SK-N-SH (cell line): ENCODE measurements around the gene KRT40. TPM values are rescaled to one million over a fixed set of nuclear protein-coding genes. Genes with fewer than 3 reads are reported as not detected.

Experiments
- CTCF ChIA-PET: fragments of 300-600, 350-600 bp; formaldehyde crosslinking; extraction: SDS; loops from one replicate; lab custom pipeline; 2021; lab: Yijun Ruan, JAX
- POLR2A ChIA-PET: fragments of 350-600 bp; sonication (Branson Sonifier 250); formaldehyde crosslinking; extraction: SDS; loops from one replicate; lab custom pipeline; 2020; ENCODE audit warnings: antibody characterized with exemption, inconsistent platforms; lab: Yijun Ruan, JAX
- DNase-seq: peaks from one replicate; pipeline ENCODE4 v3.0.0; 2012
- H2AFZ ChIP-seq: fragments of 200-600 bp; sonication (generic); 2 replicates; pipeline ENCODE4 v1.8.1; 2016; ENCODE audit warnings: antibody characterized with exemption, mild to moderate bottlenecking, low read depth
- H3F3A ChIP-seq: fragments of 200-600 bp; sonication (generic); replicated peaks from 2 replicates; pipeline ENCODE3; 2016; ENCODE audit warnings: antibody characterized with exemption, mild to moderate bottlenecking; ENCODE audit not compliant: insufficient read depth
- H3K27ac ChIP-seq, 2 experiments: fragments of 200-500 bp in 1 of 2; fragments of 200-600 bp in 1 of 2; sonication (Bioruptor generic) in 1 of 2; sonication (generic), shearing (Covaris generic) in 1 of 2; 2 replicates each; pipeline versions ENCODE4 v1.5.1 to v1.6.1; 2014 to 2016; ENCODE audit warnings: low read depth in 2 of 2, inconsistent platforms in 1 of 2, low read length in 1 of 2, mild to moderate bottlenecking in 1 of 2, mixed read lengths in 1 of 2
- H3K27me3 ChIP-seq: fragments of 200-600 bp; sonication (generic), shearing (Covaris generic); 2 replicates; pipeline ENCODE4 v1.6.1; 2016; ENCODE audit warnings: mixed run types; ENCODE audit not compliant: insufficient read depth
- H3K36me3 ChIP-seq, 2 experiments: fragments of 200-500 bp in 1 of 2; fragments of 200-600 bp in 1 of 2; sonication (Bioruptor generic) in 1 of 2; sonication (generic) in 1 of 2; replicated peaks in 1 of 2; 2 replicates each; pipeline versions ENCODE3 to v1.5.1; 2014 to 2016; ENCODE audit warnings: low read length in 1 of 2, mild to moderate bottlenecking in 1 of 2; ENCODE audit not compliant: insufficient read depth in 2 of 2, control insufficient read depth in 1 of 2
- H3K4me1 ChIP-seq, 2 experiments: fragments of 200-500 bp in 1 of 2; fragments of 200-600 bp in 1 of 2; sonication (Bioruptor generic) in 1 of 2; sonication (generic), shearing (Covaris generic) in 1 of 2; 2 replicates each; pipeline versions ENCODE4 v1.5.1 to v1.6.1; 2014 to 2016; ENCODE audit warnings: low read depth in 1 of 2, low read length in 1 of 2, mixed run types in 1 of 2; ENCODE audit not compliant: insufficient read depth in 2 of 2, control insufficient read depth in 1 of 2
- H3K4me2 ChIP-seq: fragments of 200-600 bp; sonication (generic), shearing (Covaris generic); 2 replicates; pipeline ENCODE4 v1.6.1; 2017; ENCODE audit warnings: mixed run types
- H3K4me3 ChIP-seq, 2 experiments: fragments of 200-500 bp in 1 of 2; fragments of 200-600 bp in 1 of 2; sonication (Bioruptor generic) in 1 of 2; sonication (generic), shearing (Covaris generic) in 1 of 2; 2 replicates each; pipeline versions ENCODE4 v1.5.1 to v1.8.1; 2014 to 2016; ENCODE audit warnings: low read depth in 2 of 2, inconsistent platforms in 1 of 2, low read length in 1 of 2, mild to moderate bottlenecking in 1 of 2, mixed read lengths in 1 of 2, moderate library complexity in 1 of 2
- H3K79me2 ChIP-seq: fragments of 200-600 bp; sonication (generic); 2 replicates; pipeline ENCODE4 v1.8.1; 2017; ENCODE audit warnings: mild to moderate bottlenecking; ENCODE audit not compliant: insufficient read depth
- H3K9ac ChIP-seq: fragments of 200-600 bp; sonication (generic); 2 replicates; pipeline ENCODE4 v1.6.1; 2017; ENCODE audit warnings: mixed run types
- H3K9me2 ChIP-seq: fragments of 200-600 bp; sonication (generic); 2 replicates; pipeline ENCODE4 v1.6.1; 2017; ENCODE audit warnings: mixed run types
- H3K9me3 ChIP-seq: fragments of 200-600 bp; sonication (generic); 2 replicates; pipeline ENCODE4 v1.6.1; 2017; ENCODE audit warnings: mixed run types, mild to moderate bottlenecking, moderate library complexity
- H4K20me1 ChIP-seq: fragments of 200-600 bp; sonication (generic); 2 replicates; pipeline ENCODE4 v1.6.1; 2017; ENCODE audit warnings: mild to moderate bottlenecking, mixed run types; ENCODE audit not compliant: insufficient read depth
- CHD2 ChIP-seq: fragments of 150-350 bp; IDR thresholded peaks from 2 replicates; pipeline ENCODE4 v1.6.1; 2018; ENCODE audit warnings: low read length; ENCODE audit not compliant: partially characterized antibody
- CTCF ChIP-seq: fragments of 200-600 bp; sonication (generic); IDR thresholded peaks from 2 replicates; pipeline ENCODE4 v1.6.1; 2017; ENCODE audit warnings: antibody characterized with exemption, mild to moderate bottlenecking, moderate library complexity
- ELF1 ChIP-seq: IDR thresholded peaks from 2 replicates; pipeline ENCODE4 v1.4.0; 2012
- EP300 ChIP-seq, 2 experiments: IDR thresholded peaks; 2 replicates each; pipeline versions ENCODE4 v1.4.0 to v1.6.1; 2012; ENCODE audit warnings: borderline replicate concordance in 1 of 2, low read depth in 1 of 2, low read length in 1 of 2
- FOSL2 ChIP-seq: IDR thresholded peaks from 2 replicates; pipeline ENCODE4 v1.4.0; 2012; ENCODE audit warnings: low read depth, mild to moderate bottlenecking, moderate library complexity, borderline replicate concordance
- FOXJ3 ChIP-seq: sonication (generic); formaldehyde crosslinking; IDR thresholded peaks from 2 replicates; pipeline ENCODE4 v1.5.1; 2020; ENCODE audit warnings: mild to moderate bottlenecking, missing genetic modification reagents
- FOXM1 ChIP-seq: IDR thresholded peaks from 2 replicates; pipeline ENCODE4 v1.4.0; 2012; ENCODE audit warnings: low read depth, mild to moderate bottlenecking
- IRF3 ChIP-seq: fragments of 150-350 bp; IDR thresholded peaks from 2 replicates; pipeline ENCODE4 v1.6.1; 2016; ENCODE audit warnings: mild to moderate bottlenecking, low read depth, low read length
- MEF2A ChIP-seq: IDR thresholded peaks from 2 replicates; pipeline ENCODE4 v1.4.0; 2012; ENCODE audit warnings: low read depth, borderline replicate concordance
- MXI1 ChIP-seq: IDR thresholded peaks from 2 replicates; pipeline ENCODE4 v1.6.1; 2012; ENCODE audit warnings: mild to moderate bottlenecking, low read depth, low read length, improper control_type of control experiment
- NRF1 ChIP-seq: IDR thresholded peaks from 2 replicates; pipeline ENCODE4 v1.6.1; 2012; ENCODE audit warnings: low read depth, mild to moderate bottlenecking, low read length
- POLR2AphosphoS5 ChIP-seq: IDR thresholded peaks from 2 replicates; pipeline ENCODE4 v1.6.1; 2012; ENCODE audit warnings: low read depth, low read length
- RAD21 ChIP-seq: IDR thresholded peaks from 2 replicates; pipeline ENCODE4 v1.6.1; 2012; ENCODE audit warnings: mild to moderate bottlenecking, low read length
- RCOR1 ChIP-seq: fragments of 150-350 bp; IDR thresholded peaks from 2 replicates; pipeline ENCODE4 v1.6.1; 2017; ENCODE audit warnings: antibody characterized with exemption, low read length
- RFX5 ChIP-seq: IDR thresholded peaks from 2 replicates; pipeline ENCODE4 v1.6.1; 2012; ENCODE audit warnings: mild to moderate bottlenecking, improper control_type of control experiment, low read length
- RXRA ChIP-seq: IDR thresholded peaks from 2 replicates; pipeline ENCODE4 v1.4.0; 2012; ENCODE audit warnings: low read depth, mild to moderate bottlenecking, borderline replicate concordance
- SMC3 ChIP-seq: IDR thresholded peaks from 2 replicates; pipeline ENCODE4 v1.6.1; 2012; ENCODE audit warnings: low read depth, low read length, improper control_type of control experiment
- TCF12 ChIP-seq: IDR thresholded peaks from 2 replicates; pipeline ENCODE4 v1.4.0; 2012
- USF1 ChIP-seq: IDR thresholded peaks from 2 replicates; pipeline ENCODE4 v1.4.0; 2012; ENCODE audit warnings: low read depth, borderline replicate concordance
- YY1 ChIP-seq: IDR thresholded peaks from 2 replicates; pipeline ENCODE4 v1.4.0; 2012; ENCODE audit warnings: low read depth, mild to moderate bottlenecking
- whole genome bisulfite sequencing: methylation state at CpG from one replicate; pipeline ENCODE4 v1.1.6; 2017; ENCODE audit warnings: low lambda C conversion rate; 5-methylcytosine and 5-hydroxymethylcytosine counted together
- polyA plus RNA-seq, 3 experiments: library from polyadenylated mRNA; depleted of rRNA; stranded (reverse); fragments of >200 nt; gene quantifications; 2 replicates each; pipeline ENCODE4 v1.2.3, GENCODE V29; 2012

KRT40 gene
- polyA plus RNA-seq, 1 of the 3 experiments (the other 2 are of a cell fraction), result not detected

GRCh38 chr17:40996829-40997228, 12.7 kb upstream of the KRT40 start:
- Histone ChIP-seq H3K9ac (no peak overlapping the region), H3K9me3 (no peaks in the 10 kb centered on the region), H3K4me3 (no peak overlapping the region), H3K36me3 (no peaks in the 10 kb centered on the region), H3K4me2 (no peak overlapping the region), H3K27ac (no peak overlapping the region), H3K4me1 (no peaks in the 10 kb centered on the region), H4K20me1 (no peaks in the 10 kb centered on the region), H3K79me2 (no peaks in the 10 kb centered on the region), H3K27me3 (peaks cover 40% of the 10 kb centered on the region), H2AFZ (no peak overlapping the region), H3K9me2 (no peaks in the 10 kb centered on the region), H3F3A (no peaks in the 10 kb centered on the region)
- CTCF ChIA-PET, result interaction anchor here (0.7 to 1.1 kb wide), 2 partner anchors 50 to 552 kb away, joined by 3 read pairs; no protein-coding TSS in a partner anchor
- POLR2A ChIA-PET, result no interaction called here
- WGBS, result 25% methylated on average over 4 of the region's 4 CpGs
- TF ChIP-seq RAD21, result no peak
- TF ChIP-seq USF1, result no peak
- TF ChIP-seq IRF3, result no peak
- TF ChIP-seq POLR2AphosphoS5, result no peak
- no peak for TF ChIP-seq FOXJ3 (CRISPR knock-in tag)
- no peak for TF ChIP-seq ELF1
- TF ChIP-seq CHD2, result no peak
- no peak for TF ChIP-seq RFX5
- TF ChIP-seq MEF2A, result no peak
- no peak for TF ChIP-seq TCF12
- TF ChIP-seq YY1, result no peak
- no peak for TF ChIP-seq SMC3
- no peak for TF ChIP-seq MXI1
- no peak for TF ChIP-seq RCOR1
- TF ChIP-seq RXRA, result no peak
- no peak for TF ChIP-seq FOSL2
- TF ChIP-seq EP300 (IDR thresholded peaks at IDR 0.05; ENCODE audit: borderline replicate concordance in 1 of 2, low read depth in 1 of 2, low read length in 1 of 2), result no peak
- TF ChIP-seq FOXM1, result no peak
- no peak for TF ChIP-seq NRF1
- no peak for TF ChIP-seq CTCF
- no peak for DNase-seq
